IPS DF 19.7 (cell line): ENCODE measurements around the gene TACO1.

ENCODE experiments used
- DNase-seq: peaks from one replicate; pipeline ENCODE4 v3.0.0-alpha.2; 2013; ENCODE audit warnings: low read depth, low spot score

Gene TACO1

GRCh38 chr17:63600569-63601438 is at the start of gene TACO1:
TACO1 (plus strand) TSS chr17:63600895; CDS start chr17:63601084, 189 bp downstream.
- DNase-seq = peak; percentile 56

- DNase-seq = no peak
Observed at GRCh38 chr17:63552211-63552610, 48.5 kb upstream of the TACO1 start.

- no peak for DNase-seq
Observed at GRCh38 chr17:63555500-63556156, 45.1 kb upstream of the TACO1 start.

GRCh38 chr17:63557416-63557815 is 43.3 kb upstream of the TACO1 start:
- no peak for DNase-seq

- DNase-seq = no peak
Observed at GRCh38 chr17:63558441-63558840, 42.3 kb upstream of the TACO1 start.

- DNase-seq = no peak
Observed at GRCh38 chr17:63561819-63562218, 38.9 kb upstream of the TACO1 start.

- no peak for DNase-seq
Observed at GRCh38 chr17:63563339-63563738, 37.4 kb upstream of the TACO1 start.

GRCh38 chr17:63564562-63564961 is 36.1 kb upstream of the TACO1 start:
- DNase-seq = no peak

GRCh38 chr17:63567229-63567628 is 33.5 kb upstream of the TACO1 start:
- no peak for DNase-seq

- no peak for DNase-seq
Observed at GRCh38 chr17:63568563-63568962, 32.1 kb upstream of the TACO1 start.

GRCh38 chr17:63571632-63572310 is 28.9 kb upstream of the TACO1 start:
- DNase-seq = no peak

- no peak for DNase-seq
Observed at GRCh38 chr17:63573634-63574033, 27.1 kb upstream of the TACO1 start.

GRCh38 chr17:63578027-63578768 is 22.5 kb upstream of the TACO1 start:
- no peak for DNase-seq

GRCh38 chr17:63578769-63579111 is 22.0 kb upstream of the TACO1 start:
- DNase-seq = no peak

- no peak for DNase-seq
Observed at GRCh38 chr17:63579633-63580032, 21.1 kb upstream of the TACO1 start.

GRCh38 chr17:63587770-63588169 is 12.9 kb upstream of the TACO1 start:
- no peak for DNase-seq

- DNase-seq = no peak
Observed at GRCh38 chr17:63588797-63589196, 11.9 kb upstream of the TACO1 start.

GRCh38 chr17:63589646-63590045 is 11.0 kb upstream of the TACO1 start:
- no peak for DNase-seq

- DNase-seq = no peak
Observed at GRCh38 chr17:63592797-63593196, 7.9 kb upstream of the TACO1 start.

GRCh38 chr17:63595132-63595531 is 5.6 kb upstream of the TACO1 start:
- no peak for DNase-seq

- DNase-seq = no peak
Observed at GRCh38 chr17:63596856-63597586, 3.7 kb upstream of the TACO1 start.
